GM19372 (cell line): ENCODE results near the gene OTOS.

Experiments
- ATAC-seq: cut with Tn5 transposase; IDR thresholded peaks from one replicate; pipeline ENCODE4 v1.9.1; 2021; ENCODE audit warnings: mild to moderate bottlenecking, low read depth, moderate library complexity; ENCODE audit not compliant: unreplicated experiment

OTOS gene

DNA sequence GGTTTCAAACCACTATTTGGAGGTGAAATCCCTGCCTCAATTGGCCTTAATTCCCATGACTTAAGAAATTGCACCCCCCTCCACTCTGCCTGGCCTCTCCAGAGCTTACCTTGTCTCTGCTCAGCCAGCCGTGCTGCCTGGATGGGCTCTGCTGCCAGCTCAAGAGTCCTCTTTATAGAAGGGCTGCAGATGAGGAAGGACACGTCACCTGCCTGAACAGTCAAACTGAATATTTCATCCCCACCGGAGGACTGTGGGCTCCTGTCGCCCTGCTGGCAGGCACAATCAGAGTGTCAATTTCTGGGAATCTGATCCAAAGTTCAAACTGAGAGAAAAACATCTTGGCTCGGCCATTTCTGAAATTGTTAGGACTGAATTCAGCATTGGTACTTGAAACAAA, at the start of gene OTOS:
OTOS (minus strand) TSS at position 148 of the 400 bp plus-strand sequence. CDS start 332 bp downstream, outside the sequence.
- ATAC-seq: no peak

DNA sequence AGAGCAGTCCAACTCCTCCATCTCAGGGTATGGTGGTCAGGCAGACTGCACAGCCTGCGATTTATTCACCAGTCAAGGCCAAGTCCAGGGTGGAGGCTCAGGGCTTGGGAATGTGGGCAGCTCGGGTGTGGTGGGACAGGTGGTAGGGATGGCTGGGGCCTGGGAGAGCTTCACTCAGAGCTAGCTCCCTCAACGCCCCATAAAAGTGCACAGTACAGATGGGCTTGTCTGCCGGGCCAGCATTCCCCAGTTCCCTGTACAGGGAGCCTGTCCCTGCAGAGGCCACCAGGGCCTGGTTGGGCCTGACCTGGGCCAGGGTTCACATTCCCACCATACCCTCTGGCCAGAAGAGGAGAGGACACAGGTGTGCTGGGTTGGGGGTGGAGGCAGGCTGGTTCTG, 49.2 kb upstream of the OTOS start:
- no peak for ATAC-seq

DNA sequence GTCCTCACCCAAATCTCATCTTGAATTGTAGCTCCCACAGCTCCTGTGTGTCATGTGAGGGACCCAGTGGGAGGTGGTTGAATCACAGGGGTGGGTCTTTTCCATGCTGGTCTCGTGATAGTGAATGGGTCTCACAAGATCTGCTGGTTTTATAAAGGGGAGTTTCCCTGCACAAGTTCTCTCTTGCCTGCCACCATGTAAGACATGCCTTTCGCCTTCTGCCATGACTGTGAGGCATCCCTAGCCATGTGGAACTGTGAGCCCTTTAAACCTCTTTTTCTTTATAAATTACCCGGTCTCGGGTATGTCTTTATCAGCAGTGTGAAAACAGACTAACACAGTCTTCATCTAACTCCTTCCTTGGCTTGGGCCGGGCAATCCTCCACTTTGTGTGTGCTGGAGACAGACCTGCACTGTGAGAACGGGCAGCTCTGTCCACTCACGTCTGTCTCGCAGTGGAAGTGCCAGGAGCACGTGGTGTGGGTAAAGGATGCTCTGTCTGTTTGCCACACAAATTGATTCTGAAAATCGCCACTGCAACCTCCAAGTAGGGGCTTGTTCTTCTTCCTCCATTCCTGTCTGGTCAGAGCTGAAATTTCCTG, 47.6 kb upstream of the OTOS start:
- no peak for ATAC-seq

DNA sequence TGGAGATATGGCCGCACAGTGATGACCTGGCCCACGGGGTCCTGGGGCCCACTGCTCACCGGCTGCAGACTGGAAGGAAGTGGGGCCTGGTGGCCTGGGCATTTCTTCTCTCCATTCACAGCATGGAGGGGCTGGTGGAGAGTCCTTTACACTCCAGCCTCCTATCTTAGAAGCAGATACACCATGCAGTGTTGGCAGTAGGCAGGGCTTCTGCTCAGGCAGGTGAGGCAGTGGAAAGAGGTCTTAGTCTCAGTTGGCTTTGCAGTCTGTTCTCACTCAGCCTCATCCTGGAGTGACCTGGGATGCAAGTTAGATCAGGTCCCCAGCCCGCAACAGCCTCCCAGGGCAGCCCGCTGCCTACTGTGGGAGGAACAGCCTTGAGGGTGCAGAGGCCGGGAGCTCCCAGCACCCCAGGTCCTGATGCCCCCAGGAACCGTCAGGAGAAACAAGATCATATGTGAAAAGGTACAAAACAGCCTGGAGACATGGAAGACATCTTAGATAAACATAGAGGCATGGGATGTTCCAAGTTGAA, 45.8 kb upstream of the OTOS start:
- ATAC-seq: no peak

DNA sequence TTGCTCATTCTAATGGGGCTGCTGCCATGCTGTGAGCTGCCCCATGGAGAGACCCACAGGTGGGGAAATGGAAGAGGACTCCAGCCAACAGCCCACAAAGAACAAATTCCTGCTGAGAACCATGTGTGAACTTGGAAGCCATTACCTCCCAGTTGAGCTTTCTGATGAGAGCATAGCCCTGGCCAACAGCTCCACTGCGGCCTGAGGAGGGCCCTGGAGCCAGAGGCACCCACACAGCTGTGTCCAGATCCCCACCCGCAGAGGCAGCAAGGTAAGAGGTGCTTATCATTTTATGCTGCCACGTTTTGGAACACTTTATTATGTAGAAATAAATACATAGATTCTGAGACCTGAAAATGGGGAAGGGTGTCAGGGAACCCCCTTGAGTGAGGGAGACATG, 44.2 kb upstream of the OTOS start:
- no peak for ATAC-seq

DNA sequence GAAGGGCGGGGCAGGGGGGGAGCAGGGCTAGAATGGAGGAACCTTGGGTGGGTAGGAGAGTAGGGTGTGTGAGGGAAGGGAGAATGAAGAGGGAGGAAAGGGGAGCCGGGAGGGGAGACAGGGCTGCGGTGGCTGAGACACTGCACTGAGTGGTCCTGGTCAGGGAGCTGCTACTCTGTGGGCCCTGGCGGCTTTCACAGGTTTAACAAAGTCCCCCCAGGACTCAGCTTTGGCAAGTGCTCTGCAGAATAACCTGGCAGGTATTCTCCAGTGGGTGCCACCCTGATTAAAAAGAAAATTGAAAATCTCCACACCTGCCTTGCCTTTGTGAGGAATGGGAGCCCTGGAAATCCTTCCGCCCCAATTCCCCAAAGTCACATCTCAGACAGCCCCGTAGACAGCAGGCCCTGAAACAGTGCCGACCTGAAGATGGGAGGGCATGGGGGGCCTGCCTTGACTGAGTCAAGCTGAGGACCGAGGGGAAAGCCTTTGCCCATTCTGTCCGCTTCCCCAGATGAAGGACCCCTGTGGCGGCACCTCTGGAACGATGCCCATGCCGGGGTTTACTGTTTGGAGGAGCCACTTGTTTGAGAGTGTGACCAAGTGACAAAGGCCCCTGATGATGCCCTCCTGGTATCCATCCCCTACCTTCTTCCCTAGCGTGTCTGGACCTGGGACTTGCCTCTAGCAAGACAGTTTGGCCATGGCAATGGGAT, 43.6 kb upstream of the OTOS start:
- no peak for ATAC-seq

DNA sequence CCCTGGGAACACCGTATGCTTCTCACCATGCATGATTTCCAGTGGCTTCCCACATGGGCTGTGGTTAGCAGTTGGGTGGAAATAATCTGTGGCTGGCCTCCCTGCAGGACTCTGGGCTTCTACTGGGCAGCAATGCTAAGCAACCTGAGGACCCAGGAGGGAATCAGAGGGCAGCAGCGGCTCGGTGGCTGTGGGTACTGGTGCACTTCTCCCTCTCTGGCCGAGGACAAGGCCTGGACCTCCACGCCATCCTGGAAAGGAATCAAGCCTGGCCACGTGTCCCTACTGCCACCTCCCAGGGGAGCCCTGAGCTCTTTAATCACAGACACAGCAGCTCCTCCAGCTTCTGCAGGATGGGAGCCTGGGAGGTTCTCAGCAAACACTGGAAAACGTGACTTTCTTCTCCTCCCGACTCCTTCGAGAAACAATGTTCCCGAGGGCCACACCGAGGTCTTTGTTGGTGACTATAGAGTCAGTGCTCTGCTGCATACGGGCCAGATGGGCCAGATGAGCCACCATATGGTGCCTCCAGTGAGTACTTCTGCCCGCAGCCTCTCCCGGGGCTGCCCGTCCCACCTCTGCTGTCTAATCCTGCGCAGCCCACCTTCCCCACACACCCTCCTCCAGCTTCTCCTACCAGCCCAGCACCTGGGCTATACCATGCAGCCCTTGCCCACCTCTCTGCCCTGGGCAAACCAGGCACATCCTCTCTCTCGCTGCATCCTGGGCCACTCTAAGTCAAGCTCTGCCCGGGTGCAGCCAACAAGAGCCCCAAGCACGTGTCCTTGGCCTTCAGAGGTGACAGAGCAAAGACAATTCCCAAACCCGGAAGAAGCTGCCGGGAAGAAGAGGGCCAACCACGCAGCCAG, 42.8 kb upstream of the OTOS start:
- ATAC-seq: no peak

DNA sequence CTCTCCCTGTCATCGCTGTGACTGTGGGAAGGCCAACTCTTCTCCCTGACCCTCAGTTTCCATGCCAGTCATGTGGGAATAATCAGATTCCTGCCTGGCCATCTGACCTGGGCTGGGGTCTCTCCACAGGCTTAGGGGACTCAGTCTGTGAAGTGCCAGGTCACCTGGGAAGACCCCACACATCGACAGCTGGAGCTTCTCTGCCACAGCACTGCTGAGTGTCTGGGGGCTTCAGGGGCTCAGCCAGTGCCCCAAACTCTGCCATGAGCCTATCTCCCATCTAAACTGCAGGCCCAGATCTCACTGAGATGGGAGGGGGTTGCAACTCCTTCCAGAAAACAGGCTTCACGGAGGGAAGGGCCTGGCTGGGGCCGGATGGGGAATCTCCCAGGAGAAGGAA, 42.0 kb upstream of the OTOS start:
- no peak for ATAC-seq

DNA sequence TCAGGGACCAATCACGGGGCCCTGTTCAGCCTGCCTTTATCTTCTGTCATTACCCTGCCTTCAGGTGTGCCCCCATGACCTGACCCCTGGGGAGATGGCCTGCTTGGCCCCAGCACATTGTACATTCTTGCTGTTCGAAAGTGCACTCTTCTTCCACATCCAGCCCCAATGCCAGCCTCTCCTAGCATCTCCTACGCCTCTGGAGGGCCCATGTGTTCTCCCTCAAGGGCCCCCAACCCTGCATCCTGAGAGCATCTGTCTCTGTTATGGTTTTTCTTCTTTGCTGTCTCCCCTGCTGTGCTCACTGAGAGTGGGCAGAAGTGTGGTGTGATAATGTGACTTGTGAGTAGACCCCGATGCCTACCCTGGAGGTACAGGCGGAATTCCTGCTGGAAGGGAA, 41.5 kb upstream of the OTOS start:
- no peak for ATAC-seq

DNA sequence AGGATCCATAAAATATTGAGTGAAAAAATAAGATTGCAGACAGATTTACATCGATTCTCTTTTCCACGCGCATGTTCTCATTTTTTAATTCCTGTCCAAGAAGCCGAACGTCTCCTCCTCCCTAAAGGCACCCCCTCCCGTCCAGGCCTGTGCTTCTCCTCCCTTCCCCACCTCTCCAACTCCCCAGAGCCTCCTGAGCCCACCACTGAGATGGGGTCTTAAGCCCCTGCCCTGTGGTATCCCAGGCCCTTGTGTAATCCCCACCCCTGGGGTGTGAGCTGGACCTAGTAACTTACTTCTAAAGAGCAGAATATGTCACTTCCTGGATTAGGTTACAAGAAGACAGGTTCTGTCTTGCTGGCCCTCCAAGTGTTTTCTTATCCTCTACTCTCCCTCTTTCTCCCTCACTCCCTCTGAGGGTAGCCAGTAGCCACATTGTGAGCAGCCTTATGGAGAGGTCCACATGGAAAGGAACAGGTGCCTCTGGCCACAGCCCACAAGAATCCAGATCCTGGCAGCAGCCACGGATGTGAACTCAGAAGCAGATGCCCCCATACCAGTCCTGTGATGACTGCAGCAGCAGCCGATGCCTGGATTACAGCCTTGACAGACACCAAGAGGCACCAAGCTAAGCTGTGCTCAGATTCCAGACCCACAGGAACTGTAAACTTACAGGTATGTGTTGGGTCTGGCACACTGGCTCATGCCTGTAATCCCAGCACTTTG, 39.6 kb upstream of the OTOS start:
- ATAC-seq: no peak

DNA sequence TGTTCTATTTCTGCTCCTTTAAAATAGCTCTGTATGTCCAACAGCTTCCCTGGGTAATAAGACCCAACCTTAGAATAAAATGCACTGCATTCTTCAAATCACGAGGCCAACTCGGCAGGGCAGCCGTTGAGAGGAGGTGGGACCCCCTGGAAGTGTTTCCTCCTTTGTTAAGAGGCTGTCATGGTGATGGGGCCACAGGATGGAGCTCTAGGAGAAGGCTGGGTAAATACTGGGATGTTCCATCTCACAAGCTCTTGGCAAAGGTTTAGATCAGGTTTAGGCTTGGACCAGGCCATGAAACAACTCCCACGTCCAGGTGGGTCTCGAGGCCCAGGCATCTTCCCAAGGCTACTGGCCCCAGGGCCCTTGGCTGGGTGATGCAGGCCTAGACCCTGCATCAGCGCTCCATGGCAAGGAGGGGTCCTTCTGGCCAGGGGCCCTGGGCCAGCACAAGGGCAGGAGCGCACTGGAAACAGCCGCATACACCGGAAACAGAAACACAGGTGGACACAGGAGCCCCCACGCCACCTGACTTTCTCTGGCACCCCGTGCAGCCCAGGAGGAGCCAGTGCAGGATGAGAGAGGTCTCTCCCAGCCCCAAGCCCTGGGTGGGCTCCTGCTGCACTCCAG, 38.8 kb upstream of the OTOS start:
- no peak for ATAC-seq

DNA sequence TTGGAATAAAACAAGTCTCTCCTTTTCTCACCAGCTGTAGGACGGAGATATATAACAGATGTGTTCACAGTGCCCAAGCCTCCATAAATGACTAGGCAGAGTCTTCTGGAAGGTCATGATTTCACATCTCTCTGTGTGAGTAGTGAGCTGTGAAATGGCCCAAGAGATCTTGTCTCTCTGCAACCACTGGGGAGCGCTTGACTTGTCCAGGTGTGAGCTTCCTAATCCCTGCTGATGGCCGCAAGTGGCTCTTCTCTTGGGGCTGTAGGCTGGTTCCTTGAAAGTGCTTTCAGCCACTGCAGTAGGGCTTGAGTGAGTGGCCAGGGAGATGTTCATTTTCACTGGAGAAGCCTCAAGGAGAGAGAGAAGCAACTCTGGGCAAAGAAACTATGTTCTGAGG, 38.1 kb upstream of the OTOS start:
- ATAC-seq: no peak

DNA sequence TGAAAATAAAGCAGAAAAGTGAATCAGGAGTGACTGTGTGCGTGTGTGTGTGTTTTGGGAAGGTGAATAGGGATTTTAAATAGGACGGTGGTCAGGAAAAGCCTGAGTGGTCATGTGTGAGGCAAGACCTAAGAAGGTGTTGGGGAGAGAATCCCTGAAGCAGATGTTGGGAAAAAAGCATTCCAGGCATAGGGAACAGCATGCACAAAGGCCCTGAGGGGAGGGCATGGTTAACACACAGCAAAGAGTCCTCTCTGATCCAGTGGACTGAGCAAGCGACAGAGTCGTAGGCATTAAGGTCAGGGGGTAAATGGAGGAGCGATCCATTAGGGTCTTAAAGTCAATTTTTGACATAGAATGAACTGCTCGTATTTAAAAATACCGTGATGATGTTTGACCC, 34.0 kb upstream of the OTOS start:
- ATAC-seq: no peak

DNA sequence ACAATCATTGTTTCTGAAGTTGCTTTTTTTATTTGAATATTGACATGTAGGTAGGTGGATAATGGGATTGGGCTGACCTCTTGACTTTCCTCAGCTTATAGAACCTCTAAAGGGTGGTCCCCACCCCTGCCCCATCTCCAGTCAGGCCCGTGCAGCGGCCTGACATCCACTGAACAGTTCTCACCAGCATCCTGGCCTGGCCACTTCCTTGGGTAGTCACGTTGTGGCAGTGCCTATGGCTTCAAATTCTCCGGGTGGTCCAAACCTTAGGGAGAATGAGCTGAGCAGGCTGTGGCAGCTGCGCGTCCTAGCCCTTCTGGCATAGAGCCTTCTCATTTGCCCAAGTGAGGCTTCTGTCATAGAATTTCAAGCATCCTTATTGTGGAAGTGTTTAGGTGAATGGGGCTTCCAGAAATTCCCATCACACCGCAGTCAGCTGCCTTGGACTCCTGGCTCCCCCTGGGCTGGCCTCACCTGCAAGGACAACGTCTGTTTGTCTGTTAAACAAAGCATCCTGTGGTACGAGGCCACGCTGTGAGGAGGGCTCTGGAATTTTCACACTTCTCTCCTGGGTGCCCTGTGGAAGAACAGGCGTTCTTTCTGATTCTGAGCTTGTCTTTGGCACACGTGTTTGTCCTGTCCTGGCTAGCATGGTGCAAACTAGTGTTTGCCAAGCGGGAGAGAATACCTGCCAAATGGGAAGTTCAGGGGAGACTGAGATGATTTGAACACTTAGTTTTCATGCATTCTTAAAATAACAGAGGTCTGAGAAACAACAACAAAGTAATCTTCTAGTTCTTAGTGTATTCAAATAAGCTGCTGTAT, 31.8 kb upstream of the OTOS start:
- no peak for ATAC-seq

DNA sequence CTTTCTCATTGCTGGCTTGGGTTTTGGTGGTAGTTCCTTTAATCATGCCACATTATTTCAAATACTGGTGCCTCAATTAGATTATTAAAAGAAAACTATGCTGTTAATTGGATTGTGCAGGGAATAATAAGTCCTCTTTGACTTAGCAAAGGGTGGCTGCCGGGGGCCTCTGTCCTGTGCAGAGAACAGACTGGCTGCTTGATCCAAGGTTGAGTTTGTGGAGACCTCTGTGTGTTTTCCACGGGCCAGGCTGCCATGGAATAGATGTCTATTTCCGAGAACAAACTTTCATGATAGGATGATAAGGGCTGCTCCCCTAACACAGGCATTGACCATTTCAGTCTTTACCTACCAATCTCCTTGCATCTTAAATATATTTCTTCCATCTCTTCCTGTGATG, 30.4 kb upstream of the OTOS start:
- ATAC-seq: no peak

DNA sequence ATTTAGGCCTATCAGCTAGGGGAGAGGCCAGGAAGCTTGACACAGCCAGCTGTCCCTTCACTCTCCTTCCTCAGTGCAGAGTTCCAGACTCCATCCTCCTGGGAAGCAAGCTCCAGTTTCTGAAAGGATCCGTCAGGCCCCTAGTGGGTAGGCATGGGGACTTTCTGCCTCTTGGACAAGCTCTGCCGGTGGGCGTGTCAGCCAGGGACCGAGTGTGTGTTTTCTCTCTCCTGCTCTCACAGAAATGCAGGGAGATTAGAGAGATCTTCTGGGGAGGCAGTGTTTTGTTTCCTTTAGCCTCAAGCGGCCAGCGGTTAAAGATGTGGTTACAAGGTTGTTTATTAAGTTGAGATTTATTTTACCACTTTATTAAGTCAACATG, 29.9 kb upstream of the OTOS start:
- ATAC-seq: no peak

DNA sequence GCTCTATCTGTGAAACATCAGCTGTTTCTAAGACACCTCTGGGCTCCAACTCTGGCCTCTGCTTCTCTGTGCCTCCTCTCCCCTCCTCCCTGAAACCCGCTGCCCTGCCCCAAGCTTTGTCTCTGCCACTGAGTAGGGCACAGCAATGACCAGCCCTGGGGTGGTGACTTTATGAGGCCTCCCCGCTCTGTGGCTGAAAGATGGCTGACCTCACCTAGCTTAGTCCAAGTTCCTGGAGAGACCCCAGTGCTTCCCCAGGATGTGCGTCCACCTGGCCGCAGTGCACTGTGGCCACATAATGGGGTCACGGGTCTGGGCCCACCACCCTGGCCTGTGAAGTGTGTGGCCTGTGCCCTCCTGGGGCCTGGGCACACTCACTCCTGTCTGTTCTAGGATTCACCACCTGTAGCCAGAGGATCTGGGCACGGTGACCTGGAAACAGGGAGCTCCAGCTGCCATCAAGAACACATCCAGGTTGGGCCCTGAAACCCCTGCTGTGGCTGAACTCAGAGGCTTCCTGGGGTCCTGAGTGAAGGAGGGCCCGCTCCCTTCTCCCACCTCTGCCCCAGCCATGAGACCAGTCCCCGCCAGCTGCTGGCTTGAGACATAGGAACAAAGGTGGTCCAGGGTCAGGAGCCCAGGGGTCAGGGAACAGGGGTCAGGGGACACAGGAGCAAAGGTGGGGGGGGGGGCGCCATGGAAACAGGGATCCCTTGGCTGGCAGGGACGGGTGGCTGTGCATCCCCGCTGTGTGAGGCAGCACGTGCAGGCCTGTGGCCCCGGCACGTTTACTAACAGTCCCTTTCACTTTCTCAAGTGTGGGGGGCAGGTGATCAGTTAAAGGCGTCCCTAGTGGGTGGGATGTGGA, 29.3 kb upstream of the OTOS start:
- ATAC-seq: no peak

DNA sequence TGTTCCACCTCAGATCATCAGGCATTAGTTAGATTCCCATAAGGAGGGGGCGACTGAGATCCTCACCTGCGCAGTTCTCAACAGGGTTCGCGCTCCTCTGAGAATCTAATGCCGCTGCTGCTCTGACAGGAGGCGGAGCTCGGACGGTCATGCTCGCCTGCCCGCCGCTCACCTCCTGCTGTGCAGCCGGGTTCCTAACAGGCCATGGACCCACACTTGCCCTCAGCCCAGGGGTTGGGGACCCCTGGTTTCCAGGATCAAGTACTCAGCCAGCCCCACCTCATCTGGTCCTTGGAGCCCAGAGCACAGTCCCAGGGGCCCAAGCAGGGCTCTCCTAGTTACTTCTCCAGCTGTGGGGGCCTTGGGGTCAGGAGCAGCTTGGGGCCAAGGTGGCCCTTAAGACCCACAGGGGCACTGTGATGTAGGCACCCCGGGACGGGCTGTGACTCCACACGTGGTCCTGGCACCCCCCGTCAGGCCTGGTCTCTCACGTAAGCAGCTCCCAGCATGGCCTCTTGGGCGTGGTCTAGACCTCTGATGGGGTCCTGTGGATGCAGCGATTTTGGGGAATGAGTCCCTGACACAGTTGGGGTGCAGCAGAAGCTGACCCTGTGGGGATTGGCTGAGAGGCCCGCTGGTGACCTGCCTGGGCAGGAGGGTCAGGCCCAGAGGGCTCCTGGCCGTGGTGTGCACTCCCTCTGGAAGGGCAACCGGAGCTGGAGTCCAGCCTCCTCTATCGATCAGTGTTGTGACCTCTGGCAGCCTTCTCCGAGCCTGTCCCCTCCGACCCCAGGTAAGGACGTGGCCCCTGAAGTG, 28.3 kb upstream of the OTOS start:
- ATAC-seq: no peak
